ENCODE results near the gene CTPS2. TPM values are rescaled to one million over a fixed set of nuclear protein-coding genes. Genes with fewer than 3 reads are reported as not detected.
"Not testable (repeated sequence)": the region's sequence is repeated elsewhere in the genome, so short reads cannot be mapped to it uniquely, and the experiment has no call there.

CTPS2 gene
- total RNA-seq, 4 donors from 2014 or later = 8.7 to 24.9 (median 12.0) TPM

DNA sequence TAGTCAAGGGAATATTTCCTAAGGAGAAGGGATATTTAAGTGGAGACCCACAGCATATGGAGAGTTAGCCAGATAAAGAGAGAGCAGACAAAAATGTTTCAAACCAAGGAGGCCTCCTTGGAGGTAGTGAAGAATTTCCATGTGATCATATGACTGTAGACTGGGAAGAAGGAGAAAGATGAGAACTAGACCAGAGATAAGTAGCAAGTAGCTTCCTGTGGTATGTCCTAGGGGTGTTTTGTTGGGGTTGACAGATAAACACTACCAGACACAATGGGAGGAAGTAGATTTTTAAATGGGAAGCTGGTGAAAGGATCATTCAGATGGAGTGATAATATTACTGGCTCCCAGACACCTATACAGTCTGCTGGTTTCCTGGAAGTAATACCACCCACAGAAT is 20.5 kb upstream of the CTPS2 start:
- H3K36me3 ChIP-seq = peaks cover 21% of the 10 kb centered on the region
- TF ChIP-seq EP300 (IDR thresholded peaks at IDR 0.05) = no peak
- no peak for TF ChIP-seq CTCF (IDR thresholded peaks at IDR 0.05)
- TF ChIP-seq POLR2A (IDR thresholded peaks at IDR 0.05) = no peak
- TF ChIP-seq POLR2AphosphoS5 (IDR thresholded peaks at IDR 0.05) = no peak
- no peaks in the 10 kb centered on the region for H3K9me3 ChIP-seq

DNA sequence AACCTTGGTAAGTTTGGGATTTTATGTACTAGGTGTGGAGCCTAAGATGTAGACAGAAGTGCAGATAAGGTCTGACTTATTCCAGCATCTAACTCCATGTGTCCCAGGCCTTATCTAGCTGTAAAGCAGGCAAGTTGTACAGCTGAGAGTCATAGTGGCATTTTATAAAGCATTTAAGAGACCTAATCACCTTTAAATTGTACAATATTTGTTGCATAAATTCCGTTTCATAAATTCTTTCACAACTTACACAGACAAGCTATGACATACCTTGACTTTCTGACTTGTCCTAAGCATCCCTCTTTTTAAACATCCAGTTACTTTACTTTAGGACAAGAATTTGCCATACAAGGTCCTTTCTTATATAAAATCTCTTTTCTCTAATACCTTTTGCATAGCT is 18.0 kb upstream of the CTPS2 start:
- no peak overlapping the region for H3K27ac ChIP-seq
- no peak overlapping the region for H3K4me3 ChIP-seq
- DNase-seq (ENCODE audit: low spot score in 2 of 2) = no peak
- no peaks in the 10 kb centered on the region for H3K27me3 ChIP-seq
- 96% methylated on average over 1 of the region's 1 CpG for WGBS
- H3K4me1 ChIP-seq = no peaks in the 10 kb centered on the region
- H3K9me3 ChIP-seq = no peaks in the 10 kb centered on the region
- TF ChIP-seq CTCF (IDR thresholded peaks at IDR 0.05) (no peak), POLR2A (IDR thresholded peaks at IDR 0.05) (no peak), EP300 (IDR thresholded peaks at IDR 0.05) (no peak), POLR2AphosphoS5 (IDR thresholded peaks at IDR 0.05) (no peak)
- no peaks in the 10 kb centered on the region for H3K36me3 ChIP-seq

More for the DNA sequence above, 20.5 kb upstream of the CTPS2 start:
- Histone ChIP-seq H3K27me3 (no peaks in the 10 kb centered on the region), H3K4me1 (no peaks in the 10 kb centered on the region), H3K27ac (no peak overlapping the region), H3K4me3 (no peak overlapping the region)
- no peak for DNase-seq (ENCODE audit: low spot score in 2 of 2)

DNA sequence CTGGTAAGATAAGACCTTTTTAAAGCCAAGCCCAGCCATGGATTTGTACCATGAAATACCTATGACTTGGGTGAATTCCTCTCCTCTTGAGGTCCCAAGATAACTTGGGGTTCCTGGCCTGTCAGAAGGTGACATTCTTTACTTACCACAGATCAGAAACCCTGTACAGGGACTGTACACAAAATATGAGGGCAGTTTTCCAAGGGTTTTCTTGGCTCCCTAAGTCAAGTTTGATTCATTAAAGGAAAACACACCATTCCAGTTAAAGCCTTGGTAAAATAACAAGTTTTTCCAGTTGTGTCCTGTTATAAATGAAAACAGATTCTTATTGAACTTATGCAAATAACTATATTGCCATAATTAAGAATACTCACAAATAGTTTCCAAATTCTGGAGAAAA is 15.2 kb upstream of the CTPS2 start:
- no peak for TF ChIP-seq CTCF (IDR thresholded peaks at IDR 0.05)
- TF ChIP-seq POLR2A (IDR thresholded peaks at IDR 0.05) = no peak
- TF ChIP-seq EP300 (IDR thresholded peaks at IDR 0.05) = no peak
- no peak for TF ChIP-seq POLR2AphosphoS5 (IDR thresholded peaks at IDR 0.05)
- no peaks in the 10 kb centered on the region for H3K36me3 ChIP-seq
- no peak for DNase-seq (ENCODE audit: low spot score in 2 of 2)
- H3K9me3 ChIP-seq = no peaks in the 10 kb centered on the region
- H3K4me3 ChIP-seq = no peak overlapping the region
- no peak overlapping the region for H3K27ac ChIP-seq
- no peaks in the 10 kb centered on the region for H3K4me1 ChIP-seq
- H3K27me3 ChIP-seq = no peaks in the 10 kb centered on the region

DNA sequence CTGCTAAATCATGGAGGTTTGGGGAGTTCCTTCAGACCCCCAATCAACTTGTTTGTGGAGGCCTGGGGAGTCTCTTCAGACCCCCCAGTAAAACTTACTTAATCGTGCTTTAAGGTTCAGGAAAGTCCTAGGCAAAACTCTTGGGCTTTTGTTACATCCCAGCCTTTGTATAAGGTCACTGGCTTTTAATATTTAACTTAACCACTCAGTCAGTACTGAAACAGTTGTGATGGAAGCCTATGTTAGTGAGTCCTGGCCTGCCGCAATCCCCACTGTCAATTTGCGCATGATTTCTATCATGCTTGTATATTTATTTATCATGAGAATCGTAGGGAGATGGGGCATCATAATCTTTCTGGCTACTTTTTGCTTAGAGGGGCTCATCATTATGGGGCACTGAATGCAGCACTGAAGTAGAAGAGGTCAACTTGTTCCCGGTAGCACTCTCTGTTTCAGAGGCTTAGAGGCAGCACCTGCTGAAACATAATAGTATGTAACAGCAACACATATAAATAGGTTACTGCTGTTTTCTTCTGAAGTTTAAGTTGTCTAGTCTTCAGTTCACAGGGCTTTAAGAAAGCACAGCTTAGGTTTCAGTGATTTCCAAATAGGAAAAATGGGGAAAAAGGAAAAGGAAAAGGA is 14.0 kb upstream of the CTPS2 start:
- H3K9me3 ChIP-seq; H3K27ac ChIP-seq; DNase-seq (ENCODE audit: low spot score in 2 of 2); H3K4me3 ChIP-seq; H3K27me3 ChIP-seq; H3K4me1 ChIP-seq; H3K36me3 ChIP-seq: not testable (repeated sequence)
- 93% methylated on average over 5 of the region's 5 CpGs for WGBS

- Histone ChIP-seq H3K4me3 (no peak overlapping the region), H3K36me3 (no peaks in the 10 kb centered on the region), H3K4me1 (peaks cover 15% of the 10 kb centered on the region), H3K27me3 (no peaks in the 10 kb centered on the region), H3K9me3 (no peaks in the 10 kb centered on the region), H3K27ac (no peak overlapping the region)
- 95% methylated on average over 7 of the region's 7 CpGs for WGBS
- no peak for DNase-seq (ENCODE audit: low spot score in 2 of 2)
- TF ChIP-seq POLR2A (IDR thresholded peaks at IDR 0.05) (no peak), EP300 (IDR thresholded peaks at IDR 0.05) (no peak), CTCF (IDR thresholded peaks at IDR 0.05) (no peak), POLR2AphosphoS5 (IDR thresholded peaks at IDR 0.05) (no peak)
Observed at GRCh38 chrX:16725072-16725471, 12.6 kb upstream of the CTPS2 start.

- Histone ChIP-seq H3K36me3 (no peaks in the 10 kb centered on the region), H3K4me1 (peaks cover 18% of the 10 kb centered on the region), H3K27ac (no peak overlapping the region), H3K9me3 (no peaks in the 10 kb centered on the region), H3K4me3 (no peak overlapping the region), H3K27me3 (no peaks in the 10 kb centered on the region)
- no peak for TF ChIP-seq POLR2A (IDR thresholded peaks at IDR 0.05)
- TF ChIP-seq POLR2AphosphoS5 (IDR thresholded peaks at IDR 0.05) = no peak
- no peak for TF ChIP-seq CTCF (IDR thresholded peaks at IDR 0.05)
- TF ChIP-seq EP300 (IDR thresholded peaks at IDR 0.05) = no peak
- no peak for DNase-seq (ENCODE audit: low spot score in 2 of 2)
- WGBS = 84% methylated on average over 4 of the region's 4 CpGs
Observed at GRCh38 chrX:16722481-16722880, 10.0 kb upstream of the CTPS2 start.
